Measurements from ENCODE around the gene MUC21.
A peak's percentile ranks its signal among the peaks of the same experiment; 100 is the strongest.

Gene MUC21

DNA sequence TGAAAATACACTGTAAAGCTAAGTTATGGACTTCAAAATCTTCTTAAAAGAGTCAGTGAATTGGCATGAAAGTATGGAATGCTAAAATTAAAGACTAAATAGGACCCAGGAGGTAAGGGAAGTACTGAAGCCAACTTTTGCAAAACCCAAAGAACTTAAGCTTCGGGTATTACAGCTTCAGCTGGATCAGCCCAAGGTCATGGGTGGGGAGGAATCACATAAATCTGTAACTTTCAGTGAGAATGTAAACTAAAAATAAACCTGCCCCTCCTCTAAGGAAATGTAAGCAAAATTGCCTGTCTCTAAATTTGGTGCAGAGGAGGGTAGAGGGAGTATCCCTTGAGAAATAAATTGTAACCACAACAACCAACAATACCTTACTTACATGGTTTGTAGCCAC lies 4.4 kb upstream of the MUC21 start:
- DNase-seq (ENCODE audit: low read depth), result no peak
- TF ChIP-seq, protein P1, sequence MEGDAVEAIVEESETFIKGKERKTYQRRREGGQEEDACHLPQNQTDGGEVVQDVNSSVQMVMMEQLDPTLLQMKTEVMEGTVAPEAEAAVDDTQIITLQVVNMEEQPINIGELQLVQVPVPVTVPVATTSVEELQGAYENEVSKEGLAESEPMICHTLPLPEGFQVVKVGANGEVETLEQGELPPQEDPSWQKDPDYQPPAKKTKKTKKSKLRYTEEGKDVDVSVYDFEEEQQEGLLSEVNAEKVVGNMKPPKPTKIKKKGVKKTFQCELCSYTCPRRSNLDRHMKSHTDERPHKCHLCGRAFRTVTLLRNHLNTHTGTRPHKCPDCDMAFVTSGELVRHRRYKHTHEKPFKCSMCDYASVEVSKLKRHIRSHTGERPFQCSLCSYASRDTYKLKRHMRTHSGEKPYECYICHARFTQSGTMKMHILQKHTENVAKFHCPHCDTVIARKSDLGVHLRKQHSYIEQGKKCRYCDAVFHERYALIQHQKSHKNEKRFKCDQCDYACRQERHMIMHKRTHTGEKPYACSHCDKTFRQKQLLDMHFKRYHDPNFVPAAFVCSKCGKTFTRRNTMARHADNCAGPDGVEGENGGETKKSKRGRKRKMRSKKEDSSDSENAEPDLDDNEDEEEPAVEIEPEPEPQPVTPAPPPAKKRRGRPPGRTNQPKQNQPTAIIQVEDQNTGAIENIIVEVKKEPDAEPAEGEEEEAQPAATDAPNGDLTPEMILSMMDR (IDR thresholded peaks at IDR 0.05; ENCODE audit: control insufficient read depth, insufficient read depth, low read depth, low read length, missing control alignments), result no peak
- H3K4me3 ChIP-seq (ENCODE audit: control insufficient read depth, low read depth, low read length), result no peak overlapping the region

DNA sequence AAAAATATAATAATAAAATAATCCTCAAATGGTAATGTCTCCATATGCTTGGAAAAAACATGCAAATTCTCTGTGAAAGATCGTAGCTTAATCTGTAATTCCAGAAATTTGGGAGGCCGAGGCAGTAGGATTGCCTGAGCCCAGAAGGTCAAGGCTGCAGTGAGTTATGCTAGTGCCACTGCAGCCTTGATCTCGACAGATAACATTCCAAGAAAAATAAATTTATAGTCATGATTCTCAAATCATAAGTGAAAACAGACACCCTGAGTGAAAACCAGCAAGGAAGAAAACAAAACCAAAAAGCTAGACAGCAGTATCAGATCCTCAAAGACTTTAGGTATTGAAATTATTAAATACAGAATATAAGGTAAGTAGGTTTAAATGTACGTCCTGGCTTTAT lies 3.8 kb upstream of the MUC21 start:
- DNase-seq (ENCODE audit: low read depth), result no peak
- TF ChIP-seq, protein P1 (IDR thresholded peaks at IDR 0.05; ENCODE audit: control insufficient read depth, insufficient read depth, low read depth, low read length, missing control alignments), result no peak
- no peak overlapping the region for H3K4me3 ChIP-seq (ENCODE audit: control insufficient read depth, low read depth, low read length)

DNA sequence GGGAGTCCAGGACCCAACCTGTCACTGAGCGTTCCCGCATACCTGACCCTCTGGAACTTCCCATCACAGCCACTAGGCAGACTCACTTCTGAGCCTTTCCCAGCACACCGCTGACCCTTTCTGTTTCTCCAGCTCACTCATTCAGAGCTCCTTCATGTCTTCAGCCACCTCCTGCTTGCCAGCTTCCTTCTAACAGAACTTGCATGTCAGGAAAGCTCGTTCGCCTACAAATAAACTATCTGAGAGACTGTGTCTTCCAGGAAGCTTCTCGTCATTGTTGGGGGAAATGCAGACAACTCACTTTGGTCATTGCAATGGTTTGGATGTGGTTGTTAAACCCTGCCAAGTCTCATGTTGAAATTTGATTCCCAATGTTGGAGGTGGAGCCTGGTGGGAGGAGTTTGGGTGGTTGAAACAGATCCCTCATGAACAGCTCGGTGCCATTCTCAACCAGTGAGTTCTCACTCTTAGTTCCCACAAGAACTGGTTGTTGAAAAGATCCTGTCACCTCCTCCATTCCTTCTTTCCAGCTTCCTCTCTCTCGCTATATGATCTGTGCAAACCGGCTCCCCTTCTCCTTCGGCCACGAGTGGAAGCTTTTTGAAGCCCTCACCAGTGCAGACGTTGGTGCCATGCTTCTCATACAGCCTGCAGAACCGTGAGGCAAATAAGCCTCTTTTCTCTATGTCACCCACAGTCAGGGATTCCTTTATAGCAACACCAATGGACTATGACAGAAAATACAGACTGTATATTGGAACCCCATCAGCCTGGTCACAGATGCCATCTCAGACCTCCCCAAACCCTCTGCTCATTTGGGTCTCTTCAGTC lies 1.4 kb upstream of the MUC21 start:
- peak overlapping the region; percentile 12 for H3K4me3 ChIP-seq (ENCODE audit: control insufficient read depth, low read depth, low read length)
- DNase-seq (ENCODE audit: low read depth), result peak; percentile 21
- TF ChIP-seq, protein P1 (IDR thresholded peaks at IDR 0.05; ENCODE audit: control insufficient read depth, insufficient read depth, low read depth, low read length, missing control alignments), result peak; percentile 33

DNA sequence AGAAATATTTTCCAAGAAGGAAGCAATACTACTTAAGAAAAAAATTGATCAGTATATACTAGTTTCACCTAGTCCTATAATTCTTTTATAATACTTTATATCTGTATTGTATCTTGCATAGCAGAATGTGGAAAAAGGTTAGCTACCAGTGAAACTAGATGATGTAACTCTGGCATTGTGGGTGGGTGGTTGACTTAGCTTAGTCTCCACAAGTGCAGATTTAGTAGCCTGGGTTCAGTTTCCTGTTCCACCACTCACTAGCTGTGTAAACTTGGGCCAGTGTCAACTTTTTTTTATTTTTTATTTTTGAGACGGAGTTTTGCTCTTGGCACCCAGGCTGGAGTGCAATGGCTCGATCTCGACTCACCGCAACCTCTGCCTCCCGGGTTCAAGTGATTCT lies 2.0 kb downstream of the MUC21 start:
- no peak overlapping the region for H3K4me3 ChIP-seq (ENCODE audit: control insufficient read depth, low read depth, low read length)
- TF ChIP-seq, protein P1 (IDR thresholded peaks at IDR 0.05; ENCODE audit: control insufficient read depth, insufficient read depth, low read depth, low read length, missing control alignments), result no peak
- DNase-seq (ENCODE audit: low read depth), result no peak

DNA sequence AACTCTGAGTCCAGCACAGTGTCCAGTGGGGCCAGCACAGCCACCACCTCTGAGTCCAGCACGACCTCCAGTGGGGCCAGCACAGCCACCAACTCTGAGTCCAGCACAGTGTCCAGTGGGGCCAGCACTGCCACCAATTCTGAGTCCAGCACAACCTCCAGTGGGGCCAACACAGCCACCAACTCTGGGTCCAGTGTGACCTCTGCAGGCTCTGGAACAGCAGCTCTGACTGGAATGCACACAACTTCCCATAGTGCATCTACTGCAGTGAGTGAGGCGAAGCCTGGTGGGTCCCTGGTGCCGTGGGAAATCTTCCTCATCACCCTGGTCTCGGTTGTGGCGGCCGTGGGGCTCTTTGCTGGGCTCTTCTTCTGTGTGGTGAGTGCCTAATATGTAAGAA lies 3.8 kb downstream of the MUC21 start:
- no peak overlapping the region for H3K4me3 ChIP-seq (ENCODE audit: control insufficient read depth, low read depth, low read length)
- TF ChIP-seq, protein P1 (IDR thresholded peaks at IDR 0.05; ENCODE audit: control insufficient read depth, insufficient read depth, low read depth, low read length, missing control alignments), result no peak
- DNase-seq (ENCODE audit: low read depth), result no peak

DNA sequence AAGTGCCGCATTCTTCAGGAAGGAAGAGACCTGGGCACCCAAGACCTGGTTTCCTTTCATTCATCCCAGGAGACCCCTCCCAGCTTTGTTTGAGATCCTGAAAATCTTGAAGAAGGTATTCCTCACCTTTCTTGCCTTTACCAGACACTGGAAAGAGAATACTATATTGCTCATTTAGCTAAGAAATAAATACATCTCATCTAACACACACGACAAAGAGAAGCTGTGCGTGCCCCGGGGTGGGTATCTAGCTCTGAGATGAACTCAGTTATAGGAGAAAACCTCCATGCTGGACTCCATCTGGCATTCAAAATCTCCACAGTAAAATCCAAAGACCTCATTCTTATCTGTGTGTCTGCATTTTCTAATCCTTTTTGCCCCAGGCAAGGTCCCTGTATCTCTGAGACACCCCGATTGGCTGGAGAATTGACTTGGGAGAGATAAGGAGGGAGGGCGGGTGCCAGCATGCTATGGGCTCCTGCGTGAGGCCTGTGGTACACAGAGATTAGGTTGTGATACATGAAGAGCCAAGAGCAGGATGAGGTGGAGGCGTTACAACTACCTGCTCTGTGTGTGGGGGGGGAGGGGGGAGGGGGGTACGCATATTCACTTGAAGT lies 4.8 kb downstream of the MUC21 start:
- TF ChIP-seq, protein P1 (IDR thresholded peaks at IDR 0.05; ENCODE audit: control insufficient read depth, insufficient read depth, low read depth, low read length, missing control alignments), result no peak
- H3K4me3 ChIP-seq (ENCODE audit: control insufficient read depth, low read depth, low read length), result no peak overlapping the region
- DNase-seq (ENCODE audit: low read depth), result no peak

All from AG09309 (cell line).